Pancreas (tissue), 10 donors: ENCODE data around the gene EBF3. TPM values are rescaled to one million over a fixed set of nuclear protein-coding genes. Genes with fewer than 3 reads are reported as not detected.

Source experiments
- ATAC-seq, 4 donors: fragments of 200-7000 bp; cut with Tn5 transposase; one replicate each; pipeline versions ENCODE4 v1.8.0 to v1.9.1; 2020; ENCODE audit warnings: mild to moderate bottlenecking in 4 of 4, moderate library complexity in 4 of 4
- DNase-seq, 6 donors: peaks; one replicate each; pipeline ENCODE4 v3.0.0-alpha.2; 2020
- FAIRE-seq: peaks from 2 replicates; lab custom pipeline; 2012; peaks lifted over from hg19 to GRCh38; lab: Jason Lieb, UNC
- H3K27ac ChIP-seq, 4 donors: fragments of 200-600 bp; sonication (generic); 1 replicate in 3 of 4; 2 replicates in 1 of 4; pipeline versions ENCODE4 v1.5.0 to v1.8.0; 2020
- H3K27me3 ChIP-seq, 4 donors: fragments of 200-600 bp; one replicate each; pipeline ENCODE4 v1.8.0; 2021
- H3K36me3 ChIP-seq, 3 donors: fragments of 200-600 bp; sonication (generic) in 1 of 3; one replicate each; pipeline versions ENCODE4 v1.5.0 to v1.8.0; 2020 to 2021
- H3K4me1 ChIP-seq, 3 donors: fragments of 200-600 bp; one replicate each; pipeline ENCODE4 v1.8.0; 2021
- H3K4me3 ChIP-seq, 4 donors: fragments of 200-600 bp; sonication (generic) in 2 of 4; one replicate each; pipeline versions ENCODE4 v1.5.0 to v1.8.0; 2020 to 2021
- H3K9me3 ChIP-seq, 4 donors: fragments of 200-600 bp; one replicate each; pipeline ENCODE4 v1.8.0; 2021
- WGBS, 2 donors: extraction: QIAGEN DNeasy Blood & Tissue Kit; methylation state at CpG; one replicate each; pipeline ENCODE4 v1.1.7; 2013; 5-methylcytosine and 5-hydroxymethylcytosine counted together
- intact Hi-C, 3 donors: fragments of 100-400 bp; cut with DNase I; formaldehyde crosslinking; loops; one replicate each; pipeline versions ENCODE4 v1.11.1 to v1.14.2; 2022
- polyA plus RNA-seq, 2 donors: library from polyadenylated mRNA; stranded (reverse); fragments of 200-250 nt; gene quantifications; one replicate each; pipeline ENCODE4 v1.2.3, GENCODE V29; 2013
- total RNA-seq, 6 donors: library from RNA; stranded (reverse); fragmentation: NEBNext Ultra II Directional in 4 of 6; extraction: Animal tissue kit (Norgen Biotek cat#: 25700) in 4 of 6; gene quantifications; one replicate each; pipeline versions ENCODE4 v1.2.1 to v1.2.4, GENCODE V29; 2021 to 2023
- TF ChIP-seq, protein P1 (sequence below), 4 donors: fragments of 200-600 bp; sonication (generic) in 3 of 4; IDR thresholded peaks; one replicate each; pipeline versions ENCODE4 v1.5.0 to v1.8.0; 2021; ENCODE audit warnings: antibody characterized with exemption in 4 of 4
- donor health status: healthy with polysubstance abuse.
- donor health status: DM: no; HTN: no; CAD: no; lungs with moderate emphysema.
- donor health status: DM: no; HTN: no; CAD: no.
- donor health status: control.
- donor health status: control.
- donor health status: Bipolar disorder and iron deficiency.
- donor health status: DM: yes; HTN: yes; CAD: no.
- donor health status: DM: no; HTN: no; CAD: no.
- donor health status: DM: no; HTN: no; CAD: no.
- donor health status: DM: yes; HTN: yes; CAD: no.

EBF3 gene
- total and polyA plus RNA-seq, 8 donors: 0.47 to 1.5 (median 1.1) TPM

DNA sequence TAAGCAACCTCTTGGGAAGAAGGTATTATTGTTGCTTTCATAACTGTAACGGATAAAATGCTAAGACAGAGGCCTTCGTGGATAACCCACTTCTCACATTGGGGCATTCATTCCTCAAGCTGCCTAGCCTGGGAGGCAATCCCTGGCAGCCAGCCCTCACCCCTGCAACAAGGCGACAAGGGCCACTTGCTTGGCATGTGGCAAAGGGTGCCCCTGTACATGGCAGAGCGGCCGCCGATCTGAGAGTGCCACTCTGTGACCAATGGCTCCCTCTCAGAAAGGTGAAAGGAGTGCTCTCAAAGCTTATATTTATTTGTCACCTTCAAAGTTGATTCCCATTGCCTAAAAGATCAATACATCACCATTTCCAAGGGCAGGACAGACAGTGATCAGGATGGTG lies 31.9 kb downstream of the EBF3 start:
- H3K4me3 ChIP-seq: no peak overlapping the region
- intact Hi-C loops: no loop called here
- H3K27ac ChIP-seq: no peak overlapping the region
- no peaks in the 10 kb centered on the region for H3K9me3 ChIP-seq
- no peaks in the 10 kb centered on the region for H3K27me3 ChIP-seq
- no peak for ATAC-seq
- TF ChIP-seq, protein P1, sequence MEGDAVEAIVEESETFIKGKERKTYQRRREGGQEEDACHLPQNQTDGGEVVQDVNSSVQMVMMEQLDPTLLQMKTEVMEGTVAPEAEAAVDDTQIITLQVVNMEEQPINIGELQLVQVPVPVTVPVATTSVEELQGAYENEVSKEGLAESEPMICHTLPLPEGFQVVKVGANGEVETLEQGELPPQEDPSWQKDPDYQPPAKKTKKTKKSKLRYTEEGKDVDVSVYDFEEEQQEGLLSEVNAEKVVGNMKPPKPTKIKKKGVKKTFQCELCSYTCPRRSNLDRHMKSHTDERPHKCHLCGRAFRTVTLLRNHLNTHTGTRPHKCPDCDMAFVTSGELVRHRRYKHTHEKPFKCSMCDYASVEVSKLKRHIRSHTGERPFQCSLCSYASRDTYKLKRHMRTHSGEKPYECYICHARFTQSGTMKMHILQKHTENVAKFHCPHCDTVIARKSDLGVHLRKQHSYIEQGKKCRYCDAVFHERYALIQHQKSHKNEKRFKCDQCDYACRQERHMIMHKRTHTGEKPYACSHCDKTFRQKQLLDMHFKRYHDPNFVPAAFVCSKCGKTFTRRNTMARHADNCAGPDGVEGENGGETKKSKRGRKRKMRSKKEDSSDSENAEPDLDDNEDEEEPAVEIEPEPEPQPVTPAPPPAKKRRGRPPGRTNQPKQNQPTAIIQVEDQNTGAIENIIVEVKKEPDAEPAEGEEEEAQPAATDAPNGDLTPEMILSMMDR (IDR thresholded peaks at IDR 0.05): no peak
- no peak for DNase-seq
- whole genome bisulfite sequencing, 2 donors: 76% methylated on average over 6 of the region's 6 CpGs
- FAIRE-seq: no peak
- H3K4me1 ChIP-seq: no peaks in the 10 kb centered on the region
- no peaks in the 10 kb centered on the region for H3K36me3 ChIP-seq

DNA sequence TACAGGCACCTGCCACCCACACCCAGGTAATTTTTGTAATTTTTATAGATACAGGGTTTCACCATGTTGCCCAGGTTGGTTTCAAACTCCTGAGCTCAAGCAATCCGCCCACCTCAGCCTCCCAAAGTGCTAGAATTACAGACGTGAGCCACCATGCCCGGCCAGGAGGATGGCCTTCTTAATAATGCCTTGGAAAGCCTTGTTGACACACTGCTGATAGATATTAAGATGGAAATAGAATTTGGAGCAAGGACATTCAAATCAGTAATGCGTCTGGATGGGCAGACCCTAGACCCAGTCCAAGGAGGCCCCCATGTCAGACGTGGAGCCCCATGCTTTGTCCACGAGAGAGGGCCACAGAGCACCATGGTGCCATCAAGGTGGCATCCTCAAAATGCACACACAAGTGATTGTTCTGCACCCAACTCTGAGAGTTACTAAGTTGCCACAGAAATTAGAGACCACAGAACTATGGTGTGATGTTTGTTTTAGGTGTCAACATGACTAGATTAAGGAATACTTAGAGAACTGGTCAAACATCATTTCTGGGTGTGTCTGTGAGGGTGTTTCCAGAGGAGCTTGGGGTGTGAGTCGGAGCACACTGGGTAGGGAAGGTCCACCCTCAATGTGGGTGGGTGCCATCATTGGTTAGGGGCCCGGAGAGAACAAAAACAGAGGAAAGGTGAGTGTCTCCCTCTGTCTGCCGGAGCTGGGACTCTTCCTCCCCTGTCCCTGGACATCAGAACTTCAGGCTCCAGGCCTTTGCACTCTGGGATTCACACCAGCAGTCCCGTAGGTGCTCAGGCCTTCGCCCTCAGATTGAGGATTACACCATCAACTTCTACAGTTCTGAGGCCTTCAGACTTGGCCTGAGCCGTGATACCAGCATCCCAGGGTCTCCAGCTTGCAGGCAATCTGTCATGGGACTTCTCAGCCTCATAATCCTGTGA lies 34.5 kb downstream of the EBF3 start:
- WGBS, 2 donors: 64 to 74% methylated on average over 12 of the region's 12 CpGs
- TF ChIP-seq, protein P1 (IDR thresholded peaks at IDR 0.05): no peak
- H3K4me3 ChIP-seq: no peak overlapping the region
- FAIRE-seq (no peak), ATAC-seq (no peak), DNase-seq (no peak)
- H3K36me3 ChIP-seq: no peaks in the 10 kb centered on the region
- no peaks in the 10 kb centered on the region for H3K27me3 ChIP-seq
- intact Hi-C loops: no loop called here
- H3K9me3 ChIP-seq: no peaks in the 10 kb centered on the region
- no peak overlapping the region for H3K27ac ChIP-seq
- no peaks in the 10 kb centered on the region for H3K4me1 ChIP-seq

- no peak overlapping the region for H3K4me3 ChIP-seq
- ATAC-seq: no peak
- 48 to 55% methylated on average over 16 of the region's 16 CpGs for WGBS, 2 donors
- FAIRE-seq: no peak
- no peaks in the 10 kb centered on the region for H3K27me3 ChIP-seq
- intact Hi-C loops: no loop called here
- no peak for DNase-seq
- no peak overlapping the region for H3K27ac ChIP-seq
- H3K9me3 ChIP-seq: no peaks in the 10 kb centered on the region
- no peaks in the 10 kb centered on the region for H3K4me1 ChIP-seq
- TF ChIP-seq, protein P1 (IDR thresholded peaks at IDR 0.05): no peak
- H3K36me3 ChIP-seq: no peaks in the 10 kb centered on the region
Measured at GRCh38 chr10:129927351-129928120, 36.5 kb downstream of the EBF3 start.

- FAIRE-seq: no peak
- no peaks in the 10 kb centered on the region for H3K9me3 ChIP-seq
- H3K36me3 ChIP-seq: no peaks in the 10 kb centered on the region
- no peak overlapping the region for H3K27ac ChIP-seq
- H3K4me3 ChIP-seq: no peak overlapping the region
- TF ChIP-seq, protein P1 (IDR thresholded peaks at IDR 0.05): no peak
- H3K27me3 ChIP-seq: no peaks in the 10 kb centered on the region
- intact Hi-C loops: no loop called here
- 60 to 68% methylated on average over 29 of the region's 29 CpGs for WGBS, 2 donors
- H3K4me1 ChIP-seq: no peaks in the 10 kb centered on the region
- no peak for ATAC-seq
- DNase-seq: no peak
Measured at GRCh38 chr10:129926066-129927055, 37.7 kb downstream of the EBF3 start.
